ENCODE measurements around the gene TMEM178A. TPM values are rescaled to one million over a fixed set of nuclear protein-coding genes. Genes with fewer than 3 reads are reported as not detected.
"Not testable (repeated sequence)": the region's sequence is repeated elsewhere in the genome, so short reads cannot be mapped to it uniquely, and the experiment has no call there.

TMEM178A gene
- total RNA-seq, 1 experiment from 2014 or later: 0.50 TPM

GRCh38 chr2:39647104-39647765, 18.5 kb upstream of the TMEM178A start:
- no peak for DNase-seq
- Mint-ChIP-seq H3K4me1 (ENCODE audit: low read depth, unreplicated experiment) (peaks cover 7% of the 10 kb centered on the region), H3K27ac (ENCODE audit: unreplicated experiment) (no peak overlapping the region), H3K36me3 (ENCODE audit: insufficient read depth, unreplicated experiment) (no peaks in the 10 kb centered on the region), H3K4me3 (ENCODE audit: low read depth, unreplicated experiment) (no peak overlapping the region), H3K27me3 (ENCODE audit: unreplicated experiment) (no peaks in the 10 kb centered on the region), H3K9me3 (ENCODE audit: low read depth, unreplicated experiment) (no peaks in the 10 kb centered on the region)
- TF ChIP-seq, protein P1, sequence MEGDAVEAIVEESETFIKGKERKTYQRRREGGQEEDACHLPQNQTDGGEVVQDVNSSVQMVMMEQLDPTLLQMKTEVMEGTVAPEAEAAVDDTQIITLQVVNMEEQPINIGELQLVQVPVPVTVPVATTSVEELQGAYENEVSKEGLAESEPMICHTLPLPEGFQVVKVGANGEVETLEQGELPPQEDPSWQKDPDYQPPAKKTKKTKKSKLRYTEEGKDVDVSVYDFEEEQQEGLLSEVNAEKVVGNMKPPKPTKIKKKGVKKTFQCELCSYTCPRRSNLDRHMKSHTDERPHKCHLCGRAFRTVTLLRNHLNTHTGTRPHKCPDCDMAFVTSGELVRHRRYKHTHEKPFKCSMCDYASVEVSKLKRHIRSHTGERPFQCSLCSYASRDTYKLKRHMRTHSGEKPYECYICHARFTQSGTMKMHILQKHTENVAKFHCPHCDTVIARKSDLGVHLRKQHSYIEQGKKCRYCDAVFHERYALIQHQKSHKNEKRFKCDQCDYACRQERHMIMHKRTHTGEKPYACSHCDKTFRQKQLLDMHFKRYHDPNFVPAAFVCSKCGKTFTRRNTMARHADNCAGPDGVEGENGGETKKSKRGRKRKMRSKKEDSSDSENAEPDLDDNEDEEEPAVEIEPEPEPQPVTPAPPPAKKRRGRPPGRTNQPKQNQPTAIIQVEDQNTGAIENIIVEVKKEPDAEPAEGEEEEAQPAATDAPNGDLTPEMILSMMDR (IDR thresholded peaks at IDR 0.05; ENCODE audit: unreplicated experiment): no peak
- intact Hi-C loops (cut with micrococcal nuclease; ENCODE audit: unreplicated experiment): no loop called here
- no TSS peak for BruUV-seq (replicated peaks)
- CTCF ChIA-PET: no interaction called here

GRCh38 chr2:39648580-39648979, 17.1 kb upstream of the TMEM178A start:
- intact Hi-C loops (cut with micrococcal nuclease; ENCODE audit: unreplicated experiment): no loop called here
- Mint-ChIP-seq H3K4me3 (ENCODE audit: low read depth, unreplicated experiment) (no peak overlapping the region), H3K36me3 (ENCODE audit: insufficient read depth, unreplicated experiment) (no peaks in the 10 kb centered on the region), H3K27me3 (ENCODE audit: unreplicated experiment) (peaks cover 10% of the 10 kb centered on the region), H3K9me3 (ENCODE audit: low read depth, unreplicated experiment) (peaks cover 5% of the 10 kb centered on the region), H3K4me1 (ENCODE audit: low read depth, unreplicated experiment) (no peaks in the 10 kb centered on the region), H3K27ac (ENCODE audit: unreplicated experiment) (no peak overlapping the region)
- CTCF ChIA-PET: interaction anchor here (0.6 kb wide), 1 partner anchor 174 kb away, joined by 4 read pairs; no protein-coding TSS in a partner anchor
- DNase-seq: no peak
- BruUV-seq (replicated peaks): no TSS peak
- TF ChIP-seq, protein P1 (IDR thresholded peaks at IDR 0.05; ENCODE audit: unreplicated experiment): no peak

DNA sequence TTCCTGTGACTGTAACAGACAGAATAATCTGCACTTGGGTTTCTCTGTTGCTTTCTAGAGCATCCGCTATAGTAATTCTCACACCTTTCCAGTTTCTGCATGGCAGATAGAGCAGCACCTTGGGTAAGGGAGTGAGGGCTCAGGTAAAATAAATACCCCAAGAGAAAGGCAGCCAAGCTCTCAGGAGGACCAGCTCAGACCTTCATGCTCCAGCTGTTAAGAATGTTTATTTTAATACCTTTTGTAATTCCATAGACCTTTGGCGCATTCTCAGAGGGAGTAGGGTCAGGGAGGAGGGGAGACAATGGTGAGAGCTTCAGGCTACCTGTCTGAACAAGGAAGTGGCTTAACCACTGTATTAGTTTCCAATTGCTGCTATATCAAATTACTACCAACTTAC, 16.2 kb upstream of the TMEM178A start:
- Mint-ChIP-seq H3K36me3 (ENCODE audit: insufficient read depth, unreplicated experiment) (no peaks in the 10 kb centered on the region), H3K4me3 (ENCODE audit: low read depth, unreplicated experiment) (no peak overlapping the region), H3K27me3 (ENCODE audit: unreplicated experiment) (peaks cover 20% of the 10 kb centered on the region), H3K4me1 (ENCODE audit: low read depth, unreplicated experiment) (no peaks in the 10 kb centered on the region), H3K9me3 (ENCODE audit: low read depth, unreplicated experiment) (peaks cover 9% of the 10 kb centered on the region), H3K27ac (ENCODE audit: unreplicated experiment) (no peak overlapping the region)
- CTCF ChIA-PET: no interaction called here
- TF ChIP-seq, protein P1 (IDR thresholded peaks at IDR 0.05; ENCODE audit: unreplicated experiment): no peak
- intact Hi-C loops (cut with micrococcal nuclease; ENCODE audit: unreplicated experiment): no loop called here
- BruUV-seq (replicated peaks): no TSS peak
- no peak for DNase-seq

DNA sequence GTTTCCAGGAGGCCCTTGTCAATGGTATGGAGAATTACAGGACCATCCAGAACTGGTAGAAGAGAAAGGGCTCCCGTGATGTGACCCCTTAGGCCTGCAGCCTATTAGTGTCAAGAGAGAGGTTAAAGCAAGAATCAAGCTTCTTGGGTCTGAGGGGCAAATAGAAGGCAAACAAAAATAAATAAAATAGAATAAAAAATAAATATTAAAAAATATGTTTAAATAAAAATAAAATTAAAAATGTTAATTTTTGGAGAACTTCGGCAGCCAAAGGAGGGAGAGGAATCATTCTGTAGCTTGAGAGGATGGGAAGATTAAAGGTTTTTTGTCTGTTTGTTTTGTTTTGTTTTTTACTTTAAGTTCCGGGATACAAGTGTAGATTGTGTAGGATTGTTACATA, 15.2 kb upstream of the TMEM178A start:
- Mint-ChIP-seq H3K36me3 (ENCODE audit: insufficient read depth, unreplicated experiment) (no peaks in the 10 kb centered on the region), H3K4me3 (ENCODE audit: low read depth, unreplicated experiment) (no peak overlapping the region), H3K9me3 (ENCODE audit: low read depth, unreplicated experiment) (peaks cover 9% of the 10 kb centered on the region), H3K27ac (ENCODE audit: unreplicated experiment) (no peak overlapping the region), H3K27me3 (ENCODE audit: unreplicated experiment) (peaks cover 20% of the 10 kb centered on the region), H3K4me1 (ENCODE audit: low read depth, unreplicated experiment) (no peaks in the 10 kb centered on the region)
- DNase-seq: no peak
- TF ChIP-seq, protein P1 (IDR thresholded peaks at IDR 0.05; ENCODE audit: unreplicated experiment): no peak
- CTCF ChIA-PET: no interaction called here
- intact Hi-C loops (cut with micrococcal nuclease; ENCODE audit: unreplicated experiment): no loop called here
- no TSS peak for BruUV-seq (replicated peaks)

GRCh38 chr2:39656215-39656614, 9.5 kb upstream of the TMEM178A start:
- H3K9me3 Mint-ChIP-seq (ENCODE audit: low read depth, unreplicated experiment); H3K4me1 Mint-ChIP-seq (ENCODE audit: low read depth, unreplicated experiment); H3K27ac Mint-ChIP-seq (ENCODE audit: unreplicated experiment); BruUV-seq (replicated peaks); DNase-seq; CTCF ChIA-PET; intact Hi-C loops (cut with micrococcal nuclease; ENCODE audit: unreplicated experiment); H3K36me3 Mint-ChIP-seq (ENCODE audit: insufficient read depth, unreplicated experiment); H3K4me3 Mint-ChIP-seq (ENCODE audit: low read depth, unreplicated experiment): not testable (repeated sequence)
- H3K27me3 Mint-ChIP-seq (ENCODE audit: unreplicated experiment): peaks cover 20% of the 10 kb centered on the region

Data from Calu3 (cell line).